Upper lobe of right lung (tissue), 1 donor: ENCODE results near the gene FRMD6. TPM values are rescaled to one million over a fixed set of nuclear protein-coding genes. Genes with fewer than 3 reads are reported as not detected.

Experiments used
- ATAC-seq: fragments of 200-7000 bp; cut with Tn5 transposase; one replicate; pipeline ENCODE4 v1.9.1; 2020; ENCODE audit warnings: mild to moderate bottlenecking, moderate library complexity
- DNase-seq: peaks from one replicate; pipeline ENCODE4 v3.0.0-alpha.2; 2020
- H3K27ac ChIP-seq: fragments of 200-600 bp; one replicate; pipeline ENCODE4 v1.8.0; 2022
- H3K27me3 ChIP-seq: fragments of 200-600 bp; one replicate; pipeline ENCODE4 v1.8.0; 2022; ENCODE audit warnings: mild to moderate bottlenecking
- H3K36me3 ChIP-seq: fragments of 200-600 bp; one replicate; pipeline ENCODE4 v1.8.0; 2022
- H3K4me1 ChIP-seq: fragments of 200-600 bp; one replicate; pipeline ENCODE4 v1.8.0; 2022
- H3K4me3 ChIP-seq: fragments of 200-600 bp; one replicate; pipeline ENCODE4 v1.8.0; 2022; ENCODE audit warnings: mild to moderate bottlenecking
- H3K9me3 ChIP-seq: fragments of 200-600 bp; one replicate; pipeline ENCODE4 v1.8.0; 2022
- intact Hi-C: fragments of 100-400 bp; cut with DNase I; formaldehyde crosslinking; loops from one replicate; pipeline ENCODE4 v1.11.0; 2022
- total RNA-seq: library from RNA; stranded (reverse); fragmentation: NEBNext Ultra II Directional; extraction: Animal tissue kit (Norgen Biotek cat#: 25700); gene quantifications from one replicate; pipeline ENCODE4 v1.2.1, GENCODE V29; 2021
- TF ChIP-seq, protein P1 (sequence below): fragments of 200-600 bp; IDR thresholded peaks from one replicate; pipeline ENCODE4 v1.8.0; 2022; ENCODE audit warnings: antibody characterized with exemption
- donor health status: DM: no; HTN: yes; CAD: no; lungs with severe emphysema.

FRMD6 gene
- total RNA-seq, 1 donor from 2014 or later: 13.2 TPM

DNA sequence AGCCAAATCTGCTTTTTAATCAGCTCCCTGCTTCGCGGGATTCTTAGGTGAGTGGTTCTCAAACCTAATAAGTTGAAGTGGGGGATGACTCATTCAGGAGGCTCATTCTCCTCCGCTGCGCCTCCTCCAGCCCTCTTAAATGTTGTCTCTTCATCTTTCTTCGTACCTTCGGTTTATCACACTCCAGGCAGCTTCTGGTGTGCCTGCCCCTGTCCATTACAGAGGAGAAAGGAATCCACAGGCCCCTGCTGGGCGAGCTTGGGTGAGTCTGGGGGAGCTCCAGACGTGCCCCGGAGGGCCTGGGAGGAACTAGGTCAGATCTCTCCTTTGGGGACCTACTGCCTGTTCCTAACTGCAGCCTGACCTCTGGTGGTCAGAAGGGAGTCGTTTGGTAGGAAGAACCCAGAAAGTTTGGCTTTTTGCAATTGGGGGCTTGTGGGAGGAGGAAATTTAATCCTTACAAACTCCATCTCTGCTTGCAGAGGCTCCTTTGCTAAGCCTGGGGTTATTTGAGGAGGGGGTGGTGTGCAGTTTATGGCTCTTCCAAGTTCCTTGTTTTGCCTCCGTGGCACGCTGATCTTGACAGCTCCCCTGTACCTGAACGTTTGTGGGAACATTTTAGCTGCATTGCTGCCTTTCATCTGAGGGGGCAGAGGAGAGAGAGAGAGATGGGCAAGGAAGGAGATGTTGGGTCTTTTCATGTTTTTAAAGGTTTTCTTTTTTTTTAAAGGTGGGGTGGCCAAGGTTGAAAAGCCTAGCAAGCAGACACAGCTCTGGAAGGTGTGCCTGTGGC is 124.6 kb downstream of the FRMD6 start:
- H3K27me3 ChIP-seq: no peaks in the 10 kb centered on the region
- intact Hi-C loops: loop anchor here (5.0 kb wide), 1 partner anchor 494 kb away; no protein-coding TSS in a partner anchor
- DNase-seq: no peak
- TF ChIP-seq, protein P1, sequence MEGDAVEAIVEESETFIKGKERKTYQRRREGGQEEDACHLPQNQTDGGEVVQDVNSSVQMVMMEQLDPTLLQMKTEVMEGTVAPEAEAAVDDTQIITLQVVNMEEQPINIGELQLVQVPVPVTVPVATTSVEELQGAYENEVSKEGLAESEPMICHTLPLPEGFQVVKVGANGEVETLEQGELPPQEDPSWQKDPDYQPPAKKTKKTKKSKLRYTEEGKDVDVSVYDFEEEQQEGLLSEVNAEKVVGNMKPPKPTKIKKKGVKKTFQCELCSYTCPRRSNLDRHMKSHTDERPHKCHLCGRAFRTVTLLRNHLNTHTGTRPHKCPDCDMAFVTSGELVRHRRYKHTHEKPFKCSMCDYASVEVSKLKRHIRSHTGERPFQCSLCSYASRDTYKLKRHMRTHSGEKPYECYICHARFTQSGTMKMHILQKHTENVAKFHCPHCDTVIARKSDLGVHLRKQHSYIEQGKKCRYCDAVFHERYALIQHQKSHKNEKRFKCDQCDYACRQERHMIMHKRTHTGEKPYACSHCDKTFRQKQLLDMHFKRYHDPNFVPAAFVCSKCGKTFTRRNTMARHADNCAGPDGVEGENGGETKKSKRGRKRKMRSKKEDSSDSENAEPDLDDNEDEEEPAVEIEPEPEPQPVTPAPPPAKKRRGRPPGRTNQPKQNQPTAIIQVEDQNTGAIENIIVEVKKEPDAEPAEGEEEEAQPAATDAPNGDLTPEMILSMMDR: peak; percentile 45
- no peaks in the 10 kb centered on the region for H3K9me3 ChIP-seq
- H3K4me3 ChIP-seq: no peak overlapping the region
- no peaks in the 10 kb centered on the region for H3K4me1 ChIP-seq
- peak; percentile 64 for ATAC-seq
- H3K27ac ChIP-seq: no peak overlapping the region
- H3K36me3 ChIP-seq: no peaks in the 10 kb centered on the region

DNA sequence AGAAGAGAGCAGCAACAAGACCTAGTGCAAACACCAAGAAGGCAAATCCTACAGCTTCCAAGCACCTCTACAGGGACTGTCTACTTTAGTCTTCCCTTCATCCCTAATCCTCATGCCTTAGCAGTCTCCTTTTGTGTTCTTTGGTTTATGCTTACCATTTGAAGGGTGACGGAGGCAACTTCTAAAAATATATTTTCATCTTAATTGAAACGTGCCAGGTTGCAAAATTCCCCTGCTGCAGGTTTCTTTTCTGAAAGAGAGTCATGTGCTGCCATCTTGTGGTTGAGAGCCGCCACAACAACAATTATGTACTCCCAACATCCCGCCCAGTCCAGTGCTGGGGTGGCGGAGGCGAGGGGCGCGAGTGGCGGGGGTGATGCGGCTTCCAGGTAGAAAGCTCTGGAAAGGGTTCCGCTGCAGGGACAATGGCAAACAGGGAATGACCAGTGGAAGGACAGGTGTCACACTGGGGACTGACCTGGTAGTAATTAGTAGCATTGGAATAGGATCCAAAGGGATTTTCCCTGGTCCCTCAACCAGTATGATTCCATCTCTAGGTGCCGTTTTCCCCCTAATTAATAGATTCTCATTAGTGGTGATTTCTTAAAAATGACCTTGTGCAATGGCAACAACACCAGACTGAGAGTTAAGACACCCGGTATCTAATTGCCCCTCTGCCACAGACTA is 128.4 kb downstream of the FRMD6 start:
- Histone ChIP-seq H3K4me3 (no peak overlapping the region), H3K9me3 (no peaks in the 10 kb centered on the region), H3K27ac (no peak overlapping the region), H3K4me1 (no peaks in the 10 kb centered on the region), H3K36me3 (no peaks in the 10 kb centered on the region), H3K27me3 (no peaks in the 10 kb centered on the region)
- DNase-seq (no peak), ATAC-seq (peak; percentile 88)
- TF ChIP-seq, protein P1: peak; percentile 88
- intact Hi-C loops: no loop called here

Other genes starting within 250 kb of the FRMD6 start
- 24.4 TPM for gene GNG2, start 208.7 kb downstream of the FRMD6 start, total RNA-seq